HCT116 (cell line): ENCODE measurements around the gene MMP21. TPM values are rescaled to one million over a fixed set of nuclear protein-coding genes. Genes with fewer than 3 reads are reported as not detected.

Experiments
- ATAC-seq: fragments of 200-7000 bp; cut with Tn5 transposase; 2 replicates; pipeline ENCODE4 v1.9.1; 2020; ENCODE audit warnings: mild to moderate bottlenecking, moderate library complexity
- BruUV-seq: library from RNA; stranded (reverse); fragments of 400-500 nt; replicated peaks from 2 replicates; lab custom pipeline; 2021; lab: Mats Ljungman, UMichigan
- CTCF ChIA-PET: fragments of 300-600 bp; sonication (Branson Sonifier 250); formaldehyde crosslinking; loops from one replicate; lab custom pipeline; 2021; ENCODE audit warnings: antibody characterized with exemption; lab: Charles Lee
- POLR2A ChIA-PET: fragments of 300-600, 350-600 bp; sonication (Branson Sonifier 250); formaldehyde crosslinking; loops from one replicate; lab custom pipeline; 2021; ENCODE audit warnings: antibody characterized with exemption; lab: Charles Lee
- RAD21 ChIA-PET, 2 experiments: fragments of 300-600 bp; sonication (Branson Sonifier 250); formaldehyde crosslinking; loops; one replicate each; lab custom pipeline; 2023; ENCODE audit warnings: low total read pairs in 2 of 2; ENCODE audit not compliant: uncharacterized antibody in 2 of 2, unreplicated experiment in 2 of 2, low non-redundant PET in 1 of 2; lab: Charles Lee
- DNase-seq: peaks from one replicate; pipeline ENCODE4 v3.0.0-alpha.2; 2010; ENCODE audit warnings: low read depth, low spot score
- H2AFZ ChIP-seq: fragments of 200-600 bp; shearing (Covaris generic), sonication (generic); 2 replicates; pipeline ENCODE4 v1.6.1; 2017; ENCODE audit warnings: low read depth, mixed run types, mixed read lengths, antibody characterized with exemption, low read length; ENCODE audit not compliant: poor library complexity, severe bottlenecking
- H3K27ac ChIP-seq: 2 replicates; pipeline ENCODE4 v1.5.1; 2012; ENCODE audit warnings: low read depth, low read length
- H3K27me3 ChIP-seq: fragments of 200-600 bp; sonication (generic); 2 replicates; pipeline ENCODE4 v1.6.1; 2016; ENCODE audit warnings: mixed run types, low read length, mixed read lengths; ENCODE audit not compliant: insufficient read depth
- H3K36me3 ChIP-seq, 2 experiments: fragments of 200-500 bp in 1 of 2; fragments of 200-600 bp in 1 of 2; sonication (Bioruptor generic) in 1 of 2; sonication (generic) in 1 of 2; 2 replicates each; pipeline versions ENCODE4 v1.5.1 to v1.6.1; 2014 to 2016; ENCODE audit warnings: low read length in 2 of 2, inconsistent platforms in 1 of 2, mixed read lengths in 1 of 2, mixed run types in 1 of 2; ENCODE audit not compliant: insufficient read depth in 2 of 2, control insufficient read depth in 1 of 2
- H3K4me1 ChIP-seq, 2 experiments: fragments of 200-600 bp in 1 of 2; sonication (generic) in 1 of 2; 2 replicates each; pipeline versions ENCODE4 v1.5.1 to v1.6.1; 2012 to 2017; ENCODE audit warnings: low read length in 2 of 2, inconsistent platforms in 1 of 2, mild to moderate bottlenecking in 1 of 2, mixed read lengths in 1 of 2, mixed run types in 1 of 2, moderate library complexity in 1 of 2; ENCODE audit not compliant: insufficient read depth in 2 of 2, control insufficient read depth in 1 of 2
- H3K4me2 ChIP-seq: fragments of 200-600 bp; sonication (generic); 2 replicates; pipeline ENCODE4 v1.6.1; 2017; ENCODE audit warnings: mixed run types, low read length, mixed read lengths
- H3K4me3 ChIP-seq, 2 experiments: fragments of 200-600 bp in 1 of 2; sonication (generic) in 1 of 2; replicated peaks in 1 of 2; 2 replicates each; pipeline ENCODE4 v1.5.1; 2011 to 2016; ENCODE audit warnings: low read length in 2 of 2, control low read depth in 1 of 2, low read depth in 1 of 2, mild to moderate bottlenecking in 1 of 2, mixed read lengths in 1 of 2, mixed run types in 1 of 2
- H3K79me2 ChIP-seq: fragments of 200-600 bp; sonication (generic); 2 replicates; pipeline ENCODE4 v1.6.1; 2017; ENCODE audit warnings: mild to moderate bottlenecking, mixed run types, low read length, moderate library complexity, mixed read lengths; ENCODE audit not compliant: insufficient read depth
- H3K9ac ChIP-seq: fragments of 200-600 bp; sonication (generic); 2 replicates; pipeline ENCODE4 v1.6.1; 2016; ENCODE audit warnings: low read length, mixed read lengths
- H3K9me2 ChIP-seq: fragments of 200-600 bp; sonication (generic), shearing (Covaris generic); 2 replicates; pipeline ENCODE4 v1.6.1; 2017; ENCODE audit warnings: mixed run types, mild to moderate bottlenecking, moderate library complexity; ENCODE audit not compliant: insufficient read depth
- H3K9me3 ChIP-seq, 2 experiments: fragments of 200-500 bp in 1 of 2; fragments of 200-600 bp in 1 of 2; sonication (Bioruptor generic) in 1 of 2; sonication (generic) in 1 of 2; 2 replicates each; pipeline ENCODE4 v1.6.1; 2014 to 2017; ENCODE audit warnings: low read length in 2 of 2, mixed read lengths in 2 of 2, inconsistent platforms in 1 of 2, low read depth in 1 of 2, mild to moderate bottlenecking in 1 of 2, mixed run types in 1 of 2, moderate library complexity in 1 of 2; ENCODE audit not compliant: control insufficient read depth in 1 of 2, insufficient read depth in 1 of 2
- H4K20me1 ChIP-seq: fragments of 200-600 bp; sonication (generic), shearing (Covaris generic); 2 replicates; pipeline ENCODE4 v1.6.1; 2017; ENCODE audit warnings: mixed run types, mild to moderate bottlenecking, moderate library complexity; ENCODE audit not compliant: insufficient read depth
- ATF3 ChIP-seq: IDR thresholded peaks from 2 replicates; pipeline ENCODE4 v1.6.1; 2012
- EGR1 ChIP-seq: IDR thresholded peaks from 2 replicates; pipeline ENCODE4 v1.6.1; 2012; ENCODE audit warnings: low read depth
- ELF1 ChIP-seq: IDR thresholded peaks from 2 replicates; pipeline ENCODE4 v1.6.1; 2012; ENCODE audit warnings: low read depth, borderline replicate concordance
- EZH2phosphoT487 ChIP-seq: fragments of 200-600 bp; IDR thresholded peaks from 2 replicates; pipeline ENCODE4 v1.6.1; 2018; ENCODE audit warnings: antibody characterized with exemption, borderline replicate concordance
- JUND ChIP-seq: IDR thresholded peaks from 2 replicates; pipeline ENCODE4 v1.6.1; 2012
- MAX ChIP-seq: IDR thresholded peaks from 2 replicates; pipeline ENCODE4 v1.6.1; 2012
- POLR2A ChIP-seq: IDR thresholded peaks from 2 replicates; pipeline ENCODE4 v1.7.0; 2011; ENCODE audit warnings: borderline replicate concordance; ENCODE audit not compliant: insufficient read depth, insufficient read length; ENCODE audit errors: extremely low read depth
- POLR2AphosphoS5 ChIP-seq: IDR thresholded peaks from 2 replicates; pipeline ENCODE4 v1.6.1; 2011; ENCODE audit warnings: mild to moderate bottlenecking, low read depth, low read length, moderate library complexity
- SIN3A ChIP-seq: IDR thresholded peaks from 2 replicates; pipeline ENCODE4 v1.6.1; 2012; ENCODE audit warnings: low read depth
- SP1 ChIP-seq: IDR thresholded peaks from 2 replicates; pipeline ENCODE4 v1.6.1; 2012; ENCODE audit warnings: low read depth
- SRF ChIP-seq: IDR thresholded peaks from 2 replicates; pipeline ENCODE4 v1.6.1; 2012; ENCODE audit warnings: low read depth
- TCF7L2 ChIP-seq: IDR thresholded peaks from 2 replicates; pipeline ENCODE4 v1.7.0; 2011; ENCODE audit warnings: borderline replicate concordance, inconsistent platforms; ENCODE audit not compliant: insufficient read depth, insufficient read length; ENCODE audit errors: extremely low read depth
- YY1 ChIP-seq: IDR thresholded peaks from 2 replicates; pipeline ENCODE4 v1.6.1; 2011; ENCODE audit warnings: low read length, low read depth, moderate library complexity, mild to moderate bottlenecking; ENCODE audit not compliant: insufficient replicate concordance; ENCODE audit errors: extremely low read depth
- ZFX ChIP-seq: fragments of 450-650 bp; IDR thresholded peaks from 2 replicates; pipeline ENCODE4 v1.6.1; 2017
- ZNF274 ChIP-seq: fragments of 200-500 bp; sonication (Bioruptor generic); IDR thresholded peaks from 2 replicates; pipeline ENCODE4 v1.6.1; 2014; ENCODE audit warnings: mild to moderate bottlenecking, low read depth, low read length, inconsistent platforms
- intact Hi-C: fragments of 100-400 bp; cut with micrococcal nuclease; formaldehyde crosslinking; loops from 2 replicates; pipeline ENCODE4 v1.10.0; 2022
- total RNA-seq: library from RNA; stranded (reverse); gene quantifications from one replicate; pipeline ENCODE4 v1.2.1, GENCODE V29; 2021; ENCODE audit not compliant: unreplicated experiment

MMP21 gene
- total RNA-seq, 1 experiment from 2014 or later = not detected

- no peak for DNase-seq
- no peak overlapping the region for H3K9ac ChIP-seq
- H3K4me3 ChIP-seq = no peak overlapping the region
- H3K4me1 ChIP-seq = no peaks in the 10 kb centered on the region
- BruUV-seq = no TSS peak
- no peak for ATAC-seq
- no peak overlapping the region for H2AFZ ChIP-seq
- POLR2A ChIA-PET = interaction anchor here (0.9 kb wide), 1 partner anchor 15 kb away, joined by 3 read pairs; the partner anchor contains the start of genes BCCIP and UROS
- no peaks in the 10 kb centered on the region for H3K27me3 ChIP-seq
- H3K27ac ChIP-seq = no peak overlapping the region
- H3K79me2 ChIP-seq = no peaks in the 10 kb centered on the region
- H4K20me1 ChIP-seq = no peaks in the 10 kb centered on the region
- H3K36me3 ChIP-seq = peaks cover 0 to 13% of the 10 kb centered on the region in 2 experiments; a peak in 2 of 4 replicates
- intact Hi-C loops = no loop called here
- RAD21 ChIA-PET = no interaction called here
- H3K4me2 ChIP-seq = no peak overlapping the region
- H3K9me3 ChIP-seq = no peaks in the 10 kb centered on the region
- TF ChIP-seq ELF1 (no peak), ATF3 (no peak), SP1 (no peak), SIN3A (no peak), POLR2A (no peak), YY1 (no peak), MAX (no peak), POLR2AphosphoS5 (no peak), TCF7L2 (no peak), ZFX (no peak), EZH2phosphoT487 (no peak)
- H3K9me2 ChIP-seq = no peaks in the 10 kb centered on the region
- CTCF ChIA-PET = no interaction called here
Measured at GRCh38 chr10:125808047-125808446, 32.4 kb upstream of the MMP21 start.

GRCh38 chr10:125802739-125803138 is 27.1 kb upstream of the MMP21 start:
- Histone ChIP-seq H3K9me2 (no peaks in the 10 kb centered on the region), H3K36me3 (peaks cover 0 to 6% of the 10 kb centered on the region in 2 experiments; a peak in 2 of 4 replicates), H3K27me3 (no peaks in the 10 kb centered on the region), H3K4me1 (no peaks in the 10 kb centered on the region), H2AFZ (no peak overlapping the region), H4K20me1 (no peaks in the 10 kb centered on the region), H3K4me2 (no peak overlapping the region), H3K27ac (no peak overlapping the region), H3K79me2 (no peaks in the 10 kb centered on the region), H3K9me3 (no peaks in the 10 kb centered on the region)
- ChIA-PET CTCF (no interaction called here), RAD21 (no interaction called here), POLR2A (no interaction called here)
- ATAC-seq = no peak
- intact Hi-C loops = no loop called here
- DNase-seq = no peak
- BruUV-seq = no TSS peak
- TF ChIP-seq JUND (no peak), TCF7L2 (no peak), EGR1 (no peak), ELF1 (no peak), ATF3 (no peak), SRF (no peak), ZNF274 (no peak)
- TF ChIP-seq, all 23 proteins: peak for 0
- H3K4me3 ChIP-seq = no peak overlapping the region
- H3K9ac ChIP-seq = no peak overlapping the region
